HG03432 (cell line): Measurements from ENCODE around the gene GNAT3.

Experiments
- ATAC-seq: cut with Tn5 transposase; IDR thresholded peaks from one replicate; pipeline ENCODE4 v1.9.1; 2021; ENCODE audit warnings: mild to moderate bottlenecking, moderate library complexity; ENCODE audit not compliant: unreplicated experiment

GNAT3 gene

DNA sequence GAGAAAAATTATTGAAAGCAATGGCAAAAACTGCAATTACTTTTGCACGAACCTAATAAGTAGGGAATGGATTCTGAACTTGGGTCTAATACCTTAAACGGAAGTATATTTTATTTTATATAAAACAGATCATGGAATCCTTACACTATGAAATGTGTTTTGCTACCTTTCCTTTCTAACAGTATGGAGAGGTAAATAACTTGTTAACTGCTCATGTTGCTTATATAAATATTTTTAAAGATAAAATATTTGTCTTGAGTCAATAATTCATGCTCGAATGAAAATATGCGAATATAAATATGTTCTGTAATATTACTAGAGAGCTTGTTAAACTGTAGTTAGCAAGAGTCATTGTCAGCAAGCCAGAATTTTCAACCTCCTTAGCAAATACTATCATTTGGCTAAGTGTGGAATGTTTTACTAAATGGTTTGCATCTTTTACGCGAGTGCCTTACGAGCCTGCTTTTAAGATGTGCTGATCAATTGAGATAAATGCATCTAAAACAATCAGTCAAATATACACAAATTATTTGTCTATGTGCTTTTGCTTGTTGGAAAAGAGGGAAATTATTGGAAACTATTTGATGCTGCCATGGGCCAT, 5.9 kb downstream of the GNAT3 start:
- no peak for ATAC-seq

DNA sequence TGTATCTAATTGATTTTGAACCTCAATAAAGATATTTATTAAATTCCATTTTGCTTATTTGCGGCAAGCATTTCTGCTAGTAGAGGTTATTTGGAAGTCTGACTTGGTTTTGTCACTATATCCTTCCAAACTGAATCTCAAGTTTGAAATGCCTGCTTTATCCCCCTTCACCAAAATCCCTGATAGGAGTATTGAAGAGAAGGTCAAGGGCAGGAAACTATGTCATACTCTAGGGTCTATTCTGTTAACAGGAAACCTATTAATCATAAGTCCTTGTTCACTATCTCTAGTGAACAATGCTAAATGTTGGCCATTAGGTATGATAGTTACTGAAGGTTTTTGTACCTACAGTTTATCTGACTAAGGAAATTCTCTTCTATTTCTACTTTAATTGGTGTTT, 11.5 kb downstream of the GNAT3 start:
- ATAC-seq: no peak

DNA sequence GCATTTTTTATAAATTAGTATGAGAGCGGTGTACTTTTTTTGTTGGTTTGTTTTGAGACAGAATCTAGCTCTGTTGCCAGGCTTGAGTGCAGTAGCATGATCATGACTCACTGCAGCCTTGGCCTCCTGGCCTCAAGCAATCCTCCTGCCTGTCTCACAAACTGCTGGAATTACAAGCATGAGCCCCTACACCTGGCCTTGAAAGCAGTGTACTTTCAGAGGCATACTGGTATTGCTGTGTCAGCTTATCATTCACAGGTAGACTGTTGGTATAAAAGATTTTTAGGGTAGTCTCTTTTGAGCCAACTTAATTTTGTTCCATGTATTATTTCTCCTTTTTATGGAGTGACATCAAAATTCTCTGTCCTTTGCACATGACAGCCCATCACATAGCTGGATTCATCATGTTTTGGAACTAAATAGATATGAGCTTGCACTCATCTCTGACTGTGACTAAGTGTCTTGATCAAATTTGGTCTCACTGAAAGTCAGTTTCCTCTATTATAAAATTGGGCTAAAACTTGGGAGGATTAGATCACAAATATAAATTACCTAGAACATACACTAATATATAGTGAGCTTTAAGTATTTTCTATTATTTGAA, 12.4 kb downstream of the GNAT3 start:
- no peak for ATAC-seq

DNA sequence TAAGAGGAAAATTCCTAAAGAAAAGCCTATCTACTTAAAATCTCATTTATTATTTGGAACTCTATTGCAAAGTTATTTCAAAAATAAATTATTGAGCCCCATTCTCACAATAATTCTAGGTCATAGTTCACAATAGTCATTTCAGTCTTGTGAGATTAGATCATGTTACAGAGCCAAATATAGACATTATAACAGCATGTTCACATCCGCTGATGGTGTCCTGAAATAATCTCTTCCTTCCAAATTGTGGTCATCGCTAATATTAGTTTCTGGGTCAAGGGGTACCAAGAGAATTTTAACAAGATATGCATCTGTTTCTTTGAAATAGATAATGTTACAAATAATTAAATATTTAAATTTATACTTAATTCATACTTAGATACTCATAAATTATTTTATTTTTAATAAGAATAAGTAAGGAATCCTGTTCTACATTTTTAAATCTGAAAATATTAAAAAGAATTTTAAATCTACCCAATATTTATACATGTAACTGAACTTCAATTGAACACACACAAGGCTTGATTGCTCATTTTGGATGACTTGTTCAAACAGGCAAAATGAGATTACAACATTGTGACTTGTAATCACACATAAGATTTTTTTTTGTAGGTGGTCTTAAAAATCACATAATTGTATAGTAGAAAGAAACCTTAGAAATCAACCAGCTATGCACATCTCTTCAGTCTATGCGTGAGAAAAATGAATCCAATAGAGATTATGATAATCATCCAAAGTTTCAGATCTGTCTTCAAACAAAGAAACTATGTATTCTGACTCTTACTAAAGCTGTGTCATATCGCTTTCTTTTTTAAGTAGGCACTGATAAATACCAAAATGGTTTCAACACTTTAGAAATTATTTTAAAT, 13.1 kb downstream of the GNAT3 start:
- no peak for ATAC-seq

DNA sequence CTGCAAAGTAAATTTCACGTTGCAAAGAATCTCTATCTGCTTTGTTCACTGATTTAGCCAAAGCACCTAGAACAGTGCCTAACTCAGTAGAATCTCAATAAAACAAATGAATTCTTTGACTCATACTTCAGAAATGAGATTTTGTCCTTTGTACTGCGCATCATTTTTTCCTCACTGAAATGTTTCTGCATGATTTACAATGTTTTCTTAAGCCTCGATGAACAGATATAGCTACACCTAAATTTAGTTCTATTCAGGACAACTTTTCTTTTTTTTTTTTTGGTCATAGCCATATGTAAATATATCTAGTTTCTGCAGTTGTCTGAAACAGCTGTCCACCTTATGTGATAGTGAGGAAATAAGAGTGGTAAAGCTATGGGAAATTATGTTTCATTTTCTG, 15.3 kb downstream of the GNAT3 start:
- ATAC-seq: no peak

DNA sequence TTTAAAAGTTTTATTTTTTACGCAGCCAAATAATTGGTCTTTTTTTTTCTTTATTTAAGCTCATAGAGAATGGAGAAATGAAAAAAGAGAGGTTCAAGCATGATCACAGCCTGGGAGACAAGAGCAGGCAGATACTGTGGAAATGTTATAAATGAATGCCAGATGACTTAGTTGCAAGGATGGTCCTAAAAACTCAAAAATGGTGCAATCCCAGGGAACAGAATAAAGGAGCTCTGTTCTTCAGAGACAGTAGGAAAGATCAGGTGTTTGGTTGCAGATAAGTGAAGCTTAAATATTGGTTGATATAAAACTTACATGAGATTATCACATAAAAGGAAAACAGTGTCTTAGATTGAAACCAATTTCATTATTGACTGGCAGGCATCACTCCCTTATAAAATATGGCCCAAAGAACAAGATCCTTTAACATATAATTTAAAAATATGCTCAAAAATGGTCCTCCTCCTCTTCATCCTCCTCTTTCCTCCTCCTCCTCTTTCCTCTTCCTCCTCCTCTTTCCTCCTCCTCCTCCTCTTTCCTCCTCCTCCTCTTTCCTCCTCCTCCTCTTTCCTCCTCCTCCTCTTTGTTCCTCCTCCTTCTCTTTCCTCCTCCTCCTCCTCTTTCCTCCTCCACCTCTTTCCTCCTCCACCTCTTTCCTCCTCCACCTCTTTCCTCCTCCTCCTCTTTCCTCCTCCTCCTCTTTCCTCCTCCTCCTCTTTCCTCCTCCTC, 18.6 kb downstream of the GNAT3 start:
- ATAC-seq: no peak

DNA sequence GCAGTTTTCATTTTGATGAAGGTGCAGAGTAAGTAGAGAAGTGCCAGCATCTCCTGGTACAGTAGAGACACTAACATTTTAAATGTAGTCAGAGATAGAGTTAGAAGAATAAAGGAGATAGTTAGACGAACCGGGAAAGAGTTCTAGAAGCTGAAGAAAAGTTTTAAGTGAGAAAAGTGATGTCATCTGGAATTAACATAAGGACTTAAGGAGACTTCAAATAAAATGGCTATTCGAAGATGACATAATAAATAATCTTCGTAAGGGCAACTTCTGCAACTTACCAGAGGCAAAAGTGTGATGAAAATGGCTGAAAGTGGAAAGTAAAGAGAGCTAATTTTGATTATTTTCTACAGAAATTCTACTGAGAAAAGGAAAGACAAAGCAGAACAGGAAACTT, 20.4 kb downstream of the GNAT3 start:
- no peak for ATAC-seq

DNA sequence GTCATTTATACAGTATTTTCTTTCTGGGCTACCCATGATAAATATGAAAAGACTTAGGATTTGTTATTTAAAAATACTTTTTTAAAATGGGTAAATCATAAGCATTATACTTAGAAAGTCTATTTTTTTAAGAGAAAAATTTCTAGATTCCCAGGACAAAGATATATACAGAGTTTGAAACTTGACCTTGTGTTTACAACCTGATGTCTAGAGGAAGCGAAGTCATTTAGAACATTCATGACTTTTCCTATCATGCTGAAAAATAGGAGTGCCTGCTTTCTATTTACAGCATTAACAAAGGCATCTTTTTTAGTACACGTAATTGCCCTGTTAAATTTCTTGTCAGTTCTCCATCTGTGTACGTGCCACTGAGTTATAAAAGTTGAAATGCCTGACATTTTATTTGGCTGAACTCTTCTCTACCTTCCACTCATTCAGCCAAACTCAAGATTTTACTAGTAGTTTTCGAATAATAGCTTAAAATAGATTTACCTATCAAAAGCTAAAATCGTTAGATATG, 23.0 kb downstream of the GNAT3 start:
- no peak for ATAC-seq

DNA sequence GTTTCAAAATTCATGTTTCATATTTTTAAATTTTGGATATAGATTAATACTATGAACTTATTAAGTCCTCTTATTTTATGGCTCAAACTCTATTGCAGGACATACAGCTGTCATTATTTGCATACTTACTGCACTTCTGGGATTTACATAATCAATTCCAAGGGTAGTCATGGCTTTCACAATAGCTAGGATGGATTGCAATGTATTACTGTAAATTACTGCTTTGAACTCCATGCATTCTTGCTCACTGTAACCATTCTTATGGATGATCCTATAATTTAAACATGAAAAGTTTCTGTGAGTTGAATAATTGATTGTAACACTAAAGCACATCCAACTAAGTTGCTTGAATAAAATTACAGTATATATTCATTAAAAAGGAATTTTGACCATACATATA, 23.5 kb downstream of the GNAT3 start:
- ATAC-seq: no peak

DNA sequence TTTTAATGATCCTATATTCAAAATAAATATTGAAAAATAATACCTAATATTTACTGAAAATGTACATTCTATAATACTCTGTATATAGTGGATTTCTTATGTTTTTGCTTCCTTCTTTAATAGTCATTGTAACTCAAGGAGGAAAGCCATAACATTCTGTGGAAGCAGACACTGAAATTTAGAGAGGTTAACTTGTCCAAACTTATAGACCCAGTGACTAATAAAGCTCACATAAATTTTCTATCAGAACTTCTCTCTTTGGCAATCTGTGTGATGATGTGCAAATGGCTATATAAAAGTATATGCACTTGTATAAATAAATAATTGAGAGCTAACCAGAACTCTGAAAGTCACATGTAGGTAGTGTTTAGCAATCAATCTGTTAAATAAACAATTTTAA, 26.1 kb downstream of the GNAT3 start:
- ATAC-seq: no peak

DNA sequence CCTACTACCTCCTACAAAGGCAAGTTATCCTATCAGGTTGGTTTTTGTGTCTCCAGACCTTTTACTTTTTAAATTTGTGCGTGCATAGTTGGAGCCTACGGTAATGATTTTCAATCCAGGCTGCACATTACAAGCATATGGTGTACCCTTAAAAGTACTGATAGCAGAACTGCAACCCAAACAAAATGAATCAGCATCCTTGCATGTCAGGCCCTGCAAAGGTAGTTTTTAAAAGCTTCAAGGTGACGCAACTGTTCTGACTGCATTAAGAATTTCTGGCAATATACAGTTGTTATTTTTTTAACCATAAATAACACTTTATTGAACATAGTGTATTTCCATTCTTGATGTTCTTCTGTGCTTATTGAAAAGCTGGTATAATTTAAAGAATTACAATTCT, 28.9 kb downstream of the GNAT3 start:
- no peak for ATAC-seq

DNA sequence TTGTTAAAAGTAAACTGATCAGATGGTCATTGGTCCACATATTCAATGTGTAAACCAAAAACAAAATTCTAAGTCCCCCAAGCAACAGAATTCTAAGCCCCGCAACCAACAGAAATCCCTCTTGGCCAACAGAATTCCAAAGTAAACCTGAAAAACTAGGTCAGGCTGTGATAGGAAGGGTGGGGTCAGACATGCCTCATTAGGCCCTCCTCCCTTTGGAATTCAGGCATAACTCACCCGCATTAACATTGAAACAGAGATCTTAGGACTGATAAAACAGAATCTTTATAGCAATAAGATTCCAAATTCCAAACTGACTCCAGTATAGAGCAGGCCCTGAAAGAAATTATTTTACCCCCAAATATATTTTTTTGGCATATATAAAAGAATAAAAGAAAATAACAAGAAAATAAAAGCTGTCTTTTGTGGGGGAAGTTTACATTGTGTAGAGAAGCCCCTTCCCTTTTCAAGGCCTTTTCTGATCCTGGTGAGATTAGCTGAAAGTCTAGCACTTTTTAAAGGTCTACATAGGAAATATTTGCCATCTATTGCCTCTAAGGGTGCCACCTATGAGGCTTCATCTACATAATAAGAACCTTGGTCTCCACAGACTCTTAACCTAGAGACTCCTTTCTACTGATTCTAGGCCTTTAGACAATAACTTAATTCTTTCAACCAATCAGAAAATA, 30.5 kb downstream of the GNAT3 start:
- no peak for ATAC-seq

DNA sequence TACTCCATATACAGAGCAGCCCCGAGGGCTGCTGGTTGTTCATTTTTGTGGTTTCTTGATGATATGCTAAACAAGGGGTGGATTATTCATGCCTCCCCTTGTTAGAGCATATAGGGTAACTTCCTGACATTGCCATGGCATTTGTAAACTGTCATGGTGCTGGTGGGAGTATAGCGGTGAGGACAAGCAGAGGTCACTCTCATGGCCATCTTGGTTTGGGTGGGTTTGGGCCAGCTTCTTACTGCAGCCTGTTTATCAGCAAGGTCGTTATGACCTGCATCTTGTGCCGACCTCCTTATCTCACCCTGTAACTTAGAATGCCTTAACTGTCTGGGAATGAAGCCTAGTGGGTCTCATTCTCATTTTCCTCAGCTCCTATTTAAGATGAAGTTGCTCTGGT, 31.3 kb downstream of the GNAT3 start:
- no peak for ATAC-seq

DNA sequence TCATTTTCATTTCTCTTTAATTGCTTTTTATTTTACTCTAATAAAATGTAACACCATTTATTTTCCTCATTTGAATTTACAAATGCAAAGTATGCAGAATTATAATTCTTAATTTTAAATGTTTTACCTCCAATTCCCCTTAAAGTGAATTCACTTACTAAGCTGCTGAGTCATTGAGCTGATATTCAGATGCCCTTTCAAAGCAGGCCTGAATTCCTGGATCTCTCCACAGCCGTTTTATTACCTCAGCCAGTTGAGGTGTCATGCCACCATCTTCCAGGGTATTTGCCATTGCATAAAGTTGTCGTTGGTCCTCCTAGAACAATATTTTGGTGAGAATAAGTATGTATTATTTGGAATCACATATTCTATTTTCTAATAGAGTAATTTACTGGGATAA, 33.2 kb downstream of the GNAT3 start:
- no peak for ATAC-seq

DNA sequence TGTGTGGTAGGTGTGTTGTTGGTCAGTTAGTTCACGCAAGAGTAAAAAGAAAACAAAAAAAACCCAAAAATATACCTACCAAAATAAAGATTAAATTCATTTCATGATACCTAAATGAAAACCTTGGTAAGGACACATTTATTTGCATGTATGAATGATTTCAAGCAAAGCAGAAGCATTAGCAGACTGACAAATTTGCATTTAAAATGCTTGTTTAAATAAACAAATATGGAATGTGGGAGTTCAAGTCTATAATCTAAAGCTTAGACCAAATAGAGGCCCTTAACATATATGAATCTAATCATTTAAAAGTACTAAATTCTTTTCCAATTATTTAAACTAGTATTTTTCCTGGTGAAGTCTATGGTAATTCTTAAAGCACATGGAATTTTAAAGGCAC, 35.8 kb downstream of the GNAT3 start:
- no peak for ATAC-seq

DNA sequence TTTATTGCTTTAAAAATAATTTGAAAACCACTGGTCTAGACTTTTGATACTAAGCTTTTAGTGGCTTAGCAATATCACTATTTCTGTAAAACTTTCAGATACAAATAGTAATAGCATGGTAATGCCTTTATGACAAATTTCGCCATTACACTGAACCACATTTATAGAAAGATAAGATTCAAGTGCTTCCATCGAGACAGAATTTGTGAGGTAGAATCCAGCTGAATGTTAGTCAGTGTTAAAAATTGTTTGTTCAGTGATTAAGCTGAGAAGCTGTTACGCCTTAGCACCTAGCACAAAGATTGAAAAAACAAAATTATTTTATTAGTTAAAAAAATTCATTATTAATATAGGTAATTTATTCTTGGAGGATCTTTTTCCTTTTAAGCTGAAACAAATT, 36.5 kb downstream of the GNAT3 start:
- no peak for ATAC-seq

DNA sequence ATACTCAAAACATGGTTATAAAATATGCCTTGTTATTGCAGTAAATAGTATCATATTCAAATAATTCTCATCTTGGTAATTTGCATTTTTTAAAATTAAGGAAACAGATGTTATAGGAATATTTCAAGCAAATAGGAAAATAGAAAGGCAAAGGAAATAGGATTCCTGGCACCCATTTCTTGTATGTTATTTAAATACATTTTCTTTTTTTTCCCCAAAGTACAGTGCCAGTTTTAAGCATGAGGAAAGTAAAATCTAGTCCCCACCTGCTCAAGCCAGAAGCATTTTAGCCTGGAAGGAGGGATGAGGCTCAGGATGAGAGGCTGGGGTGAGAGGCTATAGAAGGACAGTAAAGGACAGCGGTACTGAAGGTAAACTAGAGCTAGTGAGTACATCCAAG, 38.1 kb downstream of the GNAT3 start:
- no peak for ATAC-seq

DNA sequence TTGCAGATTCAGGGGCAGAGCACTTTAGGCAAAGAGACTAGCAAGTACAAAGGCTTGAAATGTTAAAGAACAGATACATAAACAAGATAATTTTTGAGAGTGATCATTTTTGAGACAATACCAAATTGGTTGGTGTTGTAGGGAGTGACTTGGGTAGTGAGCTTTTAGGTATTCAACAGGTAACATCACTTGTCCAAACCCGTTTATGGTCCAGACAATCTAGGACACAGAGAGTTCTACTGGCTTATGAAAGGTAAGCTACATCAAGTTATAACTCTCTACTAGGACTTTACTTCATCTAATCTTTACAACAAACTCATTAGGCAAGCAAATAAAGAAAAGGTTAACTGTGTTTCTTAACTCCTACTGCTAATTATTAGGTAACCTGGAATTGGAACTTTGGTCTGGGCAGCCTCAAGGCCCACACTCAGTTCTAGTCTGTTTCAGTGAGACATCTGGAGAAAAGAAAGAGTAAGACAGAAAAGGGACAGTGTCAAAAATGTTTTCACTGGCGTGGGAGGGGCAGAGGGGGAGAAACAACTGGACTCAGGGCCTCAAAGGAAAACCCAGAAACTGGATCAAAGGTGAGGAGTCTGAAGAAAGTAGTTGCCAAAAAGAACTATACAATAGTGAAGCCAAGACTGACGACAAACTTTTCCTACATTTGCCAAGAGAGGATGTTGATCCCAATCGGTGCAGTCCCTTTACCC, 39.2 kb downstream of the GNAT3 start:
- ATAC-seq: no peak

DNA sequence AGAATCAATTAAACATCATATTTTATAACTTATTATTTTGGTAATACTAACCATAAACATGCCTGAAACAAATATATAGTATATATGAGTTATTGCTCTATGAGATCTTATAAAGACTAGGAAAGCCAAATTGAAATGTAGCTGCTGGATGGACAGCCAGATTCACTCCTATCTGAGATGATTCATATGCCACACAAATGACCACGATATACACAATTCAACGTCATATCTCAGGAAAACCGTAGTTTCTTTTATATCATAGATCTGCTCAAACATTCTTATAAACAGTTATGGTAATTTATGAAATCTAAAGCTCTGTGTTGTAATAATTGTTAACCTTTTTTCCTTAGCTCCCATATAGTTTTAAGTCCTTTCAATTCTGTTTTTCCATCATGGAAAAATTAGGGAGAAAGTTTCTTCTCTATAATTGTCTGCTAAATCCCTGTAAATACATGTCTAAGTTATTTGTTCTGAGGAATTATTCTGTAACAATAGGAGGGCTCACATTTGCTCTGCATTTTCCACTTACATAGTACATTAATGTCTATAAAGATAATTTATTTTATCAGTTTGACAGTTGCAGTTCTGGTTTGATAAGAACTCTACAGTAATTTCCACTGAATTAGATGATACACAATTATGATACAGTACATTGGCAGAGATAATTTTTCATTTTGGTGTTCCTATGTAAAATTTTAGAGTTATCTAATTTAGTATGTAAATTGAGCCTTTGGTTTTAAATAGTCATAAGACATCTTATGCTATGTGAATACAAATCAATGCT, 42.7 kb downstream of the GNAT3 start:
- ATAC-seq: no peak
